H4 (cell line): Measurements from ENCODE around the gene GNB1L. TPM values are rescaled to one million over a fixed set of nuclear protein-coding genes. Genes with fewer than 3 reads are reported as not detected.

Source experiments
- DNase-seq: peaks from one replicate; pipeline ENCODE4 v3.0.0-alpha.2; 2015; ENCODE audit warnings: low spot score
- total RNA-seq: library from RNA; depleted of rRNA; stranded (reverse); fragments of >200 nt; shearing (Covaris generic); gene quantifications from 2 replicates; pipeline ENCODE4 v1.2.3, GENCODE V29; 2014

GNB1L gene
- total RNA-seq, 1 experiment from 2014 or later, result 5.7 TPM

DNA sequence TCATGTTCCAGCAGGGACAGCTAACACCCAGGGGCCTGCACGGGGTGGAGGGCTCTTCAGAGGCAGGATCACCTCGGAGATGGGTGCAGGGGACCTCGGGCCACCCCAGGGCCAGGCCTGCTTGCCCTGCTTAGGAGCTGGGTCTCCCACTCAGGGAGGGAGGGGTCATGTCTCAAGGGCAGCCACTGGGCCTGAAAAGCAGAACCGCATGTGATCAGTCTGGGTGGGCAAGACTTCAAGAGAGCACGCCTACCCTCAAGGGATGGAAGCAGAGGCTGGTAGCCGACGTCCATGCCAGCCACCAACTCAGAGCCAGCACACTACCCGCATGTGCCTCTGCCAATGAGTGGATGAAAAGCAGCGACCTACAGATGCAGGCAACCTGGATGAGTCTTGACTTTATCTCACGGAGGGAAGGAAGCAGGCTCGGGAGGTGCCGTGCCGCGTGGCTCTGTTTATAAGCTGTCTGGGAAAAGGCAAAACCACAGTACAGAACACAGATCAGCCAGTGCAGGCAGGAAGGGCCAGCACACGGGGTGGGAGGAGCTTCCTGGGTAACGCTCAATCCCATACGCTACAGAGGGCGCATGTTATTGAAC lies 78.1 kb downstream of the GNB1L start:
- no peak for DNase-seq

- DNase-seq, result no peak
These were observed 79.0 kb downstream of the GNB1L start for GRCh38 chr22:19775496-19776325.

DNA sequence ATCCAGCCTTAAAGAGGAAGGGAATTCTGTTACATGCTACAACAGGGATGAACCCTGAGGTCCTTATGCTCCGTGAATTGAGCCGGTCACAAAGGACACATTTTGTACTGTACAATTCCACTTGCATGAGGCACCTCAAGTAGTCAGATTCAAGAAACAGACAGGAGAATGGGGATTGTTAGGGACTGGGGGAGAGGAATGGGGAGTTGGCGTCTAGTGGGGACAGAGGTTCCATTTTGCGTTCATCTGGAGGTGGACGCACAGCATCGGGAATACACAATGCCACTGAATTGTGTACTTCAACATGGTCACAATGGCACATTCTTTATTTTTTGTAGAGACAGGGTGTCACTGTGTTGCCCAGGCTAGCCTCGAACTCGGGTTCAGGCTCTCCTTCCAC lies 80.0 kb downstream of the GNB1L start:
- DNase-seq, result no peak

DNA sequence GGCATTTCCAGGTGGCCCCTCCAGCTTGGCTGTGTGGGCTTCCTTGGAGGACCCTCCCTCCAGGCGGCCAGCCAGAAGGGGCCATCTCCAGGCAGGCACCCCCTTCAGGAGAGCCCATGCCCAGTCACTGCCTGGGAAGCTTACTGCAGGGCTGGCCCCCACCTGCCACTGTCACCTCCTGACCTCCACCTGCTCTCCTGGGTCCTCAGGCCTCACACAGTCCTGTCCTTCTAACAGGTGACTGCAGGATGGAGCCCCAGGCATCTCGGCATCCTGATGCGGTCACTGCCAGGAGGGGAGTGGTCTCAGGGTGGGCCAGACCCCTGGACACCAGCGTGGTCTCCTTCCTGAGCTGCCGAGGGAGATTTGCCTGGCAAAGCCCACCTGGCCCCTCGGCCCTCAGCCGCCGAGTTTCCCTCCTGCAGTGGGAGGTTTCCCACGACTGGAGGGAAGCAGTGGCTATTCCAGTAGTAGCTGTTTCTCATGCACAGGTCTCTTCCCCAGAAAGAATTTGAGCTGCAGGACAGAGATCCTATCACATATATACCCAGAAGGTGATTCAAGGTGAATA lies 81.1 kb downstream of the GNB1L start:
- DNase-seq, result no peak

- DNase-seq, result no peak
These were observed 81.8 kb downstream of the GNB1L start for GRCh38 chr22:19772673-19773469.

DNA sequence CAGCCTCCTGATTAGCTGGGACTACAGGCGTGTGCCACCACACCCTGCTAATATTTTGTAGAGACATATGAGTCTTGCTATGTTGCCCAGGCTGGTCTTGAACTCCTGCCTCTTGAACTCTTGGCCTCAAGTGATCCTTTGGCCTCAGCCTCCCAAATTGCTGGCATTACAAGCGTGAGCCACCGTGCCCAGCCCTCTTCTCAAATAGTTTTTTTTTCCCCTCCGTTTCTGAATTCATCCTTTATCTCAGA lies 82.3 kb downstream of the GNB1L start:
- no peak for DNase-seq

GRCh38 chr22:19770349-19771220 lies 84.1 kb downstream of the GNB1L start:
- DNase-seq, result no peak

- DNase-seq, result no peak
These were observed 85.3 kb downstream of the GNB1L start for GRCh38 chr22:19769393-19769715.

DNA sequence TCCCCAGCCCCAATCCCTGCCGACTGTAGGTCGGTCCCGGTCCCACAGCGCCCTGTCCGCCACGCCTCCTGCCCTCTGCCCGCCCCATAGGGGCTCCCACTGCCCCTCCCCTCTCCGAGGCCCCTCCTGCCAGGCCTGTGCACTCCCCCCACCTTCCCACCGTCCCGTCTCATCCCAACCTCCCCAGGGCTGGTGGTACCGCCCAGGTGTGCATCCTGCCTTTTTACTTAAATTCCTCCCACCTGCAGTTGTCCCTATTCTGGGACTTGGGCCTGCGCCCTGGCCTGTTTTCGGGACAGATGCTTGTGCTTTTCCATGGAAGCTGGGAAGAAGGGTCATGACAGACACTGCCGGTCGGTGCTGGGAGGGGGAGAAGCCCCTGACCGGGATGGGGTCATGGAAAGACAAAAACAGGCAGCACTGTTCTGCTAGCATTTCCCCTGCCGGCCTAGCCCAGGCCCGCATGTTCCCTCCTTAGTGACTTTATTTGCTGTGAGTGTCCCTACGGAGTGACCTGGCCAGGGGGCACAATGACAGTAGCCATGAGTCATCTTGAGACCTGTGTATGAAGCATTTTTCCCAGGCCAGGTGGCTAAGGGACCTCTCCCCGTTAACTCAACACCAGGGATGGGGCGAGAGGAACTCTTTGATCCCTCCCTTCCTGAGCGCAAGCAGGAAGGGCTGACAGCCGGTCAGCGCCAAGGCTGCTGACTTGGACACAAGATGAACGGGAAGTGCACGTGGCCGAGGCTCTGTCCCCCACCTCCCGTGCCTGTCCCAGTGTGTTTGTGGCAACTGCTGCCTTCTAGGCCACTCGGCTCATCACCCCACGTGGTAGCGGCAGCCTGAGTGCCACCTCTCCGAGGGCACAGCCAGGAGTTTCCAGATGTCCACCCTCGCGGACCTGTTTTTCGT lies 87.0 kb downstream of the GNB1L start:
- DNase-seq, result no peak

GRCh38 chr22:19766511-19767426 lies 87.9 kb downstream of the GNB1L start:
- no peak for DNase-seq

DNA sequence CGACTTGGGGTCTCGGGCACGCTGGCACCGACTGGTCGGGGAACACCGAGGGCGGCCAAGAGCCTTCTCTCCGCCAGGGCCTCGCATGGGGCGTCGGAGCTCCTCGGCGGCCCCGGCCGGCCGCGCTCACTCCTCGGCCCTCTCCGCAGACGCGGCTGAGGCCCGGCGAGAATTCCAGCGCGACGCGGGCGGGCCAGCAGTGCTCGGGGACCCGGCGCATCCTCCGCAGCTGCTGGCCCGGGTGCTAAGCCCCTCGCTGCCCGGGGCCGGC lies 88.5 kb downstream of the GNB1L start:
- no peak for DNase-seq

DNA sequence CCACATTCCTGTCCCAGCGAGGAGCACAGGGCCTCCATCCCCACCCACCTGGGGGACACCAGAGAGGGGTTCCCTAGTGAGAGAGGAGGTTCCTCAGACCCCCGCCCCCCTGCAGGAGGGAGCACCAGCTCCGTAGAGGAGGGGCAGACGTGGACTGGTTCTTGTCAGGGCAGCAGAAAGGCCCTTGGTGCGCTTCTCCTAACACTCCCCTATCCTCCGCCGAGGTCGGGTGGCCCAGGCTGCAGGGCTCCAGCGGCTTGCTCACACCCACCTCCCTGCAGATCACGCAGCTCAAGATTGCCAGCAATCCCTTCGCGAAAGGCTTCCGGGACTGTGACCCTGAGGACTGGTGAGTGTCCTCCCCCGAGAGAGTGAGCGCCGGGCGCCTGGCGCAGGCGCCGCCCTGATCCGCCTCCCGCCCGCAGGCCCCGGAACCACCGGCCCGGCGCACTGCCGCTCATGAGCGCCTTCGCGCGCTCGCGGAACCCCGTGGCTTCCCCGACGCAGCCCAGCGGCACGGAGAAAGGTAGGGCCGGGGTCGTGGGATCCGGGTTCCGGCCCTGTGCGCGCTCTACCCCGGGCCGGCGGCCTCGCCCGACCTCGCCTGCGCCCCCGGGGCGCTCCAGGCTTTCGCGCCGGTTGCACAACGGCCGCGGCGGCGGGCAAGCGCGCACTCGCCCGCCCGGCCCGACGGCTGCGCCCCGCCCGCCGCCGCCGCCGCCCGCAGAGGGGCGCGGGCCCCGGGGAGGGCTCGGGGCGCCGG lies 89.0 kb downstream of the GNB1L start:
- DNase-seq, result no peak

- DNase-seq, result no peak
These were observed 89.8 kb downstream of the GNB1L start for GRCh38 chr22:19764636-19765476.

DNA sequence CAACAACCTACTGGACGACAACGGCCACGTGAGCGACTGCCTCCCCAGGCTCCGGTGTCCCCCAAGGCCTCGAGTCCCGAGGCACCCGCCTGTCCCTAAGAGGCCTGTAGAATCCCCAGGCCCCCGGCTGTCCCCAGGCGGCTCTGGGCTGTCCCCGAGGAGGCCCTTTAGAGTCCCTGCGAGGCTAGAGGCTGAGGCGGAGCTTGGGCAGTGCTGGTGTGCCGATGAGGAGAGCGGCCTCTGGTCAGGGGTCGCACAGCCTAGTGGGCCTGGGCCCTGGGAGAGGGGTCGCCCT lies 90.4 kb downstream of the GNB1L start:
- DNase-seq, result no peak

- DNase-seq, result no peak
These were observed 91.0 kb downstream of the GNB1L start for GRCh38 chr22:19763458-19764298.

DNA sequence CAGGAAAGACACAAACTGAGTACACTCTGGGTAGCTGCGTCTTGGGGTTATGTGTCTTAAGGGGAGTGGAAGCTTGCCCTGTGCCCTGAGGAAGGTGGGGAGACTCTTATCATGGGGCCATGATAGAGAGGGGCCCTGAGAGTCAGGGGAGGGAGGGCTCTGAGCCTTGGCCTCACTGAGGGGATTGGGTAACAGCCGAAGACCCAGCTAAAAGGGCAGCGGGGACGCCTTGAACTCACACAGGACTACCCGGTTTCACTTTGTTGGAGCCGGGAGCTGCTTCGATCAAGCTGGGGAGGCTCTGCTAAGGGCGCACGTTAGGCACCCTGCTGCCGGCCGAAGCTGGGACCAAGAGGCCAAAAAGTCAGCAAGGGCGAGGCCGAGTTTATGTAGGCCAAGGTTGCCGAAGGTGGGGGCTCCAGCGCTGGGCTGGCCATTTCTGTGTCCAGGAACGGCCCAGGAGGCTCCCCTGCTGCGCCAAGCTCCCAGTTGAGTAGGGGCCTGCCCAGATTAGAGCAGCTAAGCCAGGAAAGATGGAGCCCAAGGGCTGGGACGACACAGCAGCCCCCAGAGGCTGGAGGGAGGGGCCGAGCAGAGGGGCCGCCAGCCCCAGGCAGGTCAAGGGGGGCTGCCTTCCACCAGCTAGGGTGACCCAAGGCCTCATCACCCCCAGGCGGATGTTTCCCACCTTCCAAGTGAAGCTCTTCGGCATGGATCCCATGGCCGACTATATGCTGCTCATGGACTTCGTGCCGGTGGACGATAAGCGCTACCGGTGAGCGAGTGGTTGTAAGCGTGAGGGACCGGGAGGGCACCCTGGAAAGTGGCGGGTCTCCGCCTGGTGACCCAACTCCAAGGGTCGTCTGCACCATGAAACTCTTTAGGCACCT lies 91.9 kb downstream of the GNB1L start:
- DNase-seq, result no peak
